Peyer's patch (tissue), 4 donors: Measurements from ENCODE around the gene GNG2.

Experiments
- POLR2A ChIP-seq, 2 donors: fragments of 450-650 bp; IDR thresholded peaks; one replicate each; pipeline ENCODE4 v1.5.1; 2017; ENCODE audit warnings: antibody characterized with exemption in 2 of 2, mild to moderate bottlenecking in 2 of 2, moderate library complexity in 2 of 2
- TF ChIP-seq, protein P1 (sequence below), 6 experiments: fragments of 450-650 bp in 4 of 6; fragments of 200-600 bp in 2 of 6; sonication (generic) in 1 of 6; IDR thresholded peaks; one replicate each; pipeline ENCODE4 v1.5.1; 2017 to 2019; ENCODE audit warnings: antibody characterized with exemption in 6 of 6, mild to moderate bottlenecking in 3 of 6, moderate library complexity in 1 of 6

DNA sequence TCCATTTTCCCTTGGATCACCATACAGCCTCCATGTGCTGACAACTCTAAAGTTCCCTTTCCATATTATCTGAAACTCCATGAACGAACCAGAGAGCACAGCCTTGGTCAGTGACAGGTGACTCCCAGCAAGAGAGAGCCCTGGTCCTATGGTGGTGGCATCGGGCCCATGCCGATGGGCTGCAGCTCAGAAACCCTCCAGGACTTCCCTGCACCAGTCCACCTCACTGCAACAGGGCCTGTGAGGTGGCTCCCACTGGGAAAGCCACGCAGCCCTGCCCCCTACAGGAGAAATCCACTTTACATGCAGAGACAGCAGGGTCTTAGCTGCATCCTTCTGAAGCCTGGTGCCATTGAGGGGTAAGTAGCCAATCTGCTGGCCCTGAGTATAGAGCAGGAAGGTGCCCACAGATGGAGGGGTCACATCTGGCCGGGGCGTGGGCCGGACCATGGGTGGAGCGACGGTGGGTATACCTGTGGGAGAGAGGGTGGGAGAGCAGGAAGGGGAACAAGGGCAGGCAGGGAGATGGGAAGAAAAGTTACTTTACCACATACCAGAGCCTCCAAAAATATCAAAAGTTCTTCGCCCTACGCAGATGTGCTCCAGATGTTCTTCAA lies 153.7 kb downstream of the GNG2 start:
- TF ChIP-seq, protein P1, sequence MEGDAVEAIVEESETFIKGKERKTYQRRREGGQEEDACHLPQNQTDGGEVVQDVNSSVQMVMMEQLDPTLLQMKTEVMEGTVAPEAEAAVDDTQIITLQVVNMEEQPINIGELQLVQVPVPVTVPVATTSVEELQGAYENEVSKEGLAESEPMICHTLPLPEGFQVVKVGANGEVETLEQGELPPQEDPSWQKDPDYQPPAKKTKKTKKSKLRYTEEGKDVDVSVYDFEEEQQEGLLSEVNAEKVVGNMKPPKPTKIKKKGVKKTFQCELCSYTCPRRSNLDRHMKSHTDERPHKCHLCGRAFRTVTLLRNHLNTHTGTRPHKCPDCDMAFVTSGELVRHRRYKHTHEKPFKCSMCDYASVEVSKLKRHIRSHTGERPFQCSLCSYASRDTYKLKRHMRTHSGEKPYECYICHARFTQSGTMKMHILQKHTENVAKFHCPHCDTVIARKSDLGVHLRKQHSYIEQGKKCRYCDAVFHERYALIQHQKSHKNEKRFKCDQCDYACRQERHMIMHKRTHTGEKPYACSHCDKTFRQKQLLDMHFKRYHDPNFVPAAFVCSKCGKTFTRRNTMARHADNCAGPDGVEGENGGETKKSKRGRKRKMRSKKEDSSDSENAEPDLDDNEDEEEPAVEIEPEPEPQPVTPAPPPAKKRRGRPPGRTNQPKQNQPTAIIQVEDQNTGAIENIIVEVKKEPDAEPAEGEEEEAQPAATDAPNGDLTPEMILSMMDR (IDR thresholded peaks at IDR 0.05): no peak
- TF ChIP-seq POLR2A (IDR thresholded peaks at IDR 0.05): no peak
